HepG2 (cell line): ENCODE data around the gene CCDC38. TPM values are rescaled to one million over a fixed set of nuclear protein-coding genes. Genes with fewer than 3 reads are reported as not detected.
A peak's percentile ranks its signal among the peaks of the same experiment; 100 is the strongest.

ENCODE experiments used
- ELF1 ChIP-seq: sonication (generic); formaldehyde crosslinking; IDR thresholded peaks from 2 replicates; pipeline ENCODE4 v1.4.0; 2020; ENCODE audit warnings: missing genetic modification reagents
- MIER3 ChIP-seq: IDR thresholded peaks from 2 replicates; pipeline ENCODE4 v1.6.1; 2016; ENCODE audit warnings: missing compliant biosample characterization, borderline replicate concordance
- NFE2 ChIP-seq: sonication (generic); formaldehyde crosslinking; IDR thresholded peaks from 2 replicates; pipeline ENCODE4 v1.4.0; 2020; ENCODE audit warnings: missing genetic modification reagents
- REL ChIP-seq: sonication (generic); formaldehyde crosslinking; conservative IDR thresholded peaks from 2 replicates; pipeline ENCODE4 v1.8.0; 2022; ENCODE audit warnings: mild to moderate bottlenecking, missing genetic modification reagents, moderate library complexity
- RXRB ChIP-seq: IDR thresholded peaks from 2 replicates; pipeline ENCODE4 v1.6.1; 2016; ENCODE audit warnings: borderline replicate concordance, missing genetic modification reagents, missing compliant biosample characterization
- TEAD3 ChIP-seq: optimal IDR thresholded peaks from 2 replicates; pipeline ENCODE3; 2016; ENCODE audit warnings: borderline replicate concordance
- U2AF1 ChIP-seq: fragments of 200-400 bp; formaldehyde crosslinking; optimal IDR thresholded peaks from 2 replicates; pipeline ENCODE3; 2017; ENCODE audit warnings: mild to moderate bottlenecking, low read depth, low read length
- ZNF160 ChIP-seq: sonication (generic); formaldehyde crosslinking; IDR thresholded peaks from 2 replicates; pipeline ENCODE4 v1.8.0; 2022; ENCODE audit warnings: mild to moderate bottlenecking, inconsistent platforms, missing genetic modification reagents
- ZNF207 ChIP-seq: fragments of 450-650 bp; IDR thresholded peaks from 2 replicates; pipeline ENCODE4 v1.6.1; 2016; ENCODE audit warnings: antibody characterized with exemption, borderline replicate concordance
- ZNF614 ChIP-seq: IDR thresholded peaks from 2 replicates; pipeline ENCODE4 v1.6.1; 2018; ENCODE audit warnings: missing biosample characterization, missing genetic modification reagents, inconsistent platforms, borderline replicate concordance
- ZNF839 ChIP-seq: sonication (generic); formaldehyde crosslinking; IDR thresholded peaks from 2 replicates; pipeline ENCODE4 v1.4.0; 2020; ENCODE audit warnings: missing genetic modification reagents, mild to moderate bottlenecking, borderline replicate concordance
- polyA plus RNA-seq, 8 experiments: library from polyadenylated mRNA; depleted of rRNA in 3 of 8; stranded (reverse) in 7 of 8; unstranded in 1 of 8; fragments of >200 nt; fragmentation: Illumina TruSeq in 4 of 8; extraction: Trizol in 4 of 8; gene quantifications; 2 replicates each; pipeline versions ENCODE4 v1.2.1 to v1.2.3, GENCODE V29; 2011 to 2016; ENCODE audit warnings: low read depth in 4 of 8, missing spikeins in 1 of 8, mixed read lengths in 1 of 8; ENCODE audit not compliant: insufficient read depth in 1 of 8
- total RNA-seq, 5 experiments: library from RNA; depleted of rRNA; stranded (reverse); fragments of >200 nt; fragmentation: Illumina TruSeq; extraction: Trizol; gene quantifications; 2 replicates each; pipeline ENCODE4 v1.2.3, GENCODE V29; 2016; ENCODE audit warnings: low read depth in 1 of 5
- TF ChIP-seq, protein P1 (sequence below): sonication (generic); formaldehyde crosslinking; IDR thresholded peaks from 2 replicates; pipeline ENCODE4 v1.4.0; 2020; ENCODE audit warnings: missing genetic modification reagents, mild to moderate bottlenecking, borderline replicate concordance
- TF ChIP-seq, protein P2 (sequence below): sonication (generic); formaldehyde crosslinking; IDR thresholded peaks from 2 replicates; pipeline ENCODE4 v1.8.1; 2023; ENCODE audit warnings: missing genetic modification reagents, inconsistent platforms, borderline replicate concordance
- TF ChIP-seq, protein P3 (sequence below): IDR thresholded peaks from 2 replicates; pipeline ENCODE4 v1.4.0; 2020; ENCODE audit warnings: mild to moderate bottlenecking, missing genetic modification reagents
- TF ChIP-seq, protein P4 (sequence below): sonication (generic); formaldehyde crosslinking; IDR thresholded peaks from 2 replicates; pipeline ENCODE4 v1.4.0; 2020; ENCODE audit warnings: mild to moderate bottlenecking, missing genetic modification reagents, borderline replicate concordance

CCDC38 gene
- total and polyA plus RNA-seq, 2 of the 13 experiments (the other 11 are each of a cell fraction or from before 2014, with no cell fraction given) = 0.24 to 0.32 TPM

DNA sequence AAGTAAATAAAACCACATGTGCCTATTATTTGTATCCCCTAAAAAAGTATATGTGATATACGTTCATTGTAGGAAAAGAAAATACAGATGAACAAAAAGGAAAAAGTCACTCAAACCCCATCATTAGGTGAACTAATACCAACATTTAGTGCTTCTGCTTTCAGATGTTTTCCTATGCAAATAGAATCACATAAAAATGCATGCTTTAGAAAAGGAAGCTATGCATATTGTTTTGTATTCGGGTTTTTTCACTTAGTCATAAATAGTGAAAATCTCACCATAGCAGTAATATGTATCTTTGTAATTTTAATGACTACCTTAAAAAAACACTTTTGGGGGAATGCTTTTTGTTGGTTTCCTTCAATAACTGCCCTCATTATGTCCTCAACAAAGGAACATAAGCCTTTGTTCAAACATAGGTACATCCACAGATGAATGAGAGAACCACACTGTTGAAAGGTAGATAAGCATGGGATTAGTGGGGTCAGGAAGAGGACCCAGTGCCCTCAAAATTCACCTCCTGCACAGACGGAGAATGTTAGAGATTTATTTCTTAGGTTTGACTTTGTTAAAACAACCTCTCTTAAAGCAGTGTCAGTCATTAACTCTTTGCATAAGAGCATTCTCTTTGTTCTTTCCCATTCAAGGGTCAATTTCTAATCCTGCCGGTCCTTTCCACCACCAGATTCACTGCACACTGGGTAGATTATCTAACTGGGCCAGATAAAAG lies 7.2 kb upstream of the CCDC38 start (continued):
- TF ChIP-seq, protein P1, sequence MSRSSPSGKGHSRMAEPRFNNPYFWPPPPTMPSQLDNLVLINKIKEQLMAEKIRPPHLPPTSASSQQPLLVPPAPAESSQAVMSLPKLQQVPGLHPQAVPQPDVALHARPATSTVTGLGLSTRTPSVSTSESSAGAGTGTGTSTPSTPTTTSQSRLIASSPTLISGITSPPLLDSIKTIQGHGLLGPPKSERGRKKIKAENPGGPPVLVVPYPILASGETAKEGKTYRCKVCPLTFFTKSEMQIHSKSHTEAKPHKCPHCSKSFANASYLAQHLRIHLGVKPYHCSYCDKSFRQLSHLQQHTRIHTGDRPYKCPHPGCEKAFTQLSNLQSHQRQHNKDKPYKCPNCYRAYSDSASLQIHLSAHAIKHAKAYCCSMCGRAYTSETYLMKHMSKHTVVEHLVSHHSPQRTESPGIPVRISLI (CRISPR knock-in tag) = peak; percentile 74; the same call in 1 of the 2 replicates
- TF ChIP-seq TEAD3 (CRISPR knock-in tag) (peak; percentile 79), ZNF207 (no peak), MIER3 (CRISPR knock-in tag) (0 out of 2 replicates have a peak, but pooled peaks have one; percentile 20), ZNF839 (CRISPR knock-in tag) (no peak), U2AF1 (no peak), ZNF614 (no peak), REL (no peak), RXRB (CRISPR knock-in tag) (peak; percentile 93), NFE2 (CRISPR knock-in tag) (no peak), ZNF160 (no peak), ELF1 (peak; percentile 30; the same call in 1 of the 2 replicates)
- TF ChIP-seq, protein P2, sequence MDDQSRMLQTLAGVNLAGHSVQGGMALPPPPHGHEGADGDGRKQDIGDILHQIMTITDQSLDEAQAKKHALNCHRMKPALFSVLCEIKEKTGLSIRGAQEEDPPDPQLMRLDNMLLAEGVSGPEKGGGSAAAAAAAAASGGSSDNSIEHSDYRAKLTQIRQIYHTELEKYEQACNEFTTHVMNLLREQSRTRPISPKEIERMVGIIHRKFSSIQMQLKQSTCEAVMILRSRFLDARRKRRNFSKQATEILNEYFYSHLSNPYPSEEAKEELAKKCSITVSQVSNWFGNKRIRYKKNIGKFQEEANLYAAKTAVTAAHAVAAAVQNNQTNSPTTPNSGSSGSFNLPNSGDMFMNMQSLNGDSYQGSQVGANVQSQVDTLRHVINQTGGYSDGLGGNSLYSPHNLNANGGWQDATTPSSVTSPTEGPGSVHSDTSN = no peak
- TF ChIP-seq, protein P3, sequence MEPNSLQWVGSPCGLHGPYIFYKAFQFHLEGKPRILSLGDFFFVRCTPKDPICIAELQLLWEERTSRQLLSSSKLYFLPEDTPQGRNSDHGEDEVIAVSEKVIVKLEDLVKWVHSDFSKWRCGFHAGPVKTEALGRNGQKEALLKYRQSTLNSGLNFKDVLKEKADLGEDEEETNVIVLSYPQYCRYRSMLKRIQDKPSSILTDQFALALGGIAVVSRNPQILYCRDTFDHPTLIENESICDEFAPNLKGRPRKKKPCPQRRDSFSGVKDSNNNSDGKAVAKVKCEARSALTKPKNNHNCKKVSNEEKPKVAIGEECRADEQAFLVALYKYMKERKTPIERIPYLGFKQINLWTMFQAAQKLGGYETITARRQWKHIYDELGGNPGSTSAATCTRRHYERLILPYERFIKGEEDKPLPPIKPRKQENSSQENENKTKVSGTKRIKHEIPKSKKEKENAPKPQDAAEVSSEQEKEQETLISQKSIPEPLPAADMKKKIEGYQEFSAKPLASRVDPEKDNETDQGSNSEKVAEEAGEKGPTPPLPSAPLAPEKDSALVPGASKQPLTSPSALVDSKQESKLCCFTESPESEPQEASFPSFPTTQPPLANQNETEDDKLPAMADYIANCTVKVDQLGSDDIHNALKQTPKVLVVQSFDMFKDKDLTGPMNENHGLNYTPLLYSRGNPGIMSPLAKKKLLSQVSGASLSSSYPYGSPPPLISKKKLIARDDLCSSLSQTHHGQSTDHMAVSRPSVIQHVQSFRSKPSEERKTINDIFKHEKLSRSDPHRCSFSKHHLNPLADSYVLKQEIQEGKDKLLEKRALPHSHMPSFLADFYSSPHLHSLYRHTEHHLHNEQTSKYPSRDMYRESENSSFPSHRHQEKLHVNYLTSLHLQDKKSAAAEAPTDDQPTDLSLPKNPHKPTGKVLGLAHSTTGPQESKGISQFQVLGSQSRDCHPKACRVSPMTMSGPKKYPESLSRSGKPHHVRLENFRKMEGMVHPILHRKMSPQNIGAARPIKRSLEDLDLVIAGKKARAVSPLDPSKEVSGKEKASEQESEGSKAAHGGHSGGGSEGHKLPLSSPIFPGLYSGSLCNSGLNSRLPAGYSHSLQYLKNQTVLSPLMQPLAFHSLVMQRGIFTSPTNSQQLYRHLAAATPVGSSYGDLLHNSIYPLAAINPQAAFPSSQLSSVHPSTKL = peak; percentile 97
- TF ChIP-seq, protein P4, sequence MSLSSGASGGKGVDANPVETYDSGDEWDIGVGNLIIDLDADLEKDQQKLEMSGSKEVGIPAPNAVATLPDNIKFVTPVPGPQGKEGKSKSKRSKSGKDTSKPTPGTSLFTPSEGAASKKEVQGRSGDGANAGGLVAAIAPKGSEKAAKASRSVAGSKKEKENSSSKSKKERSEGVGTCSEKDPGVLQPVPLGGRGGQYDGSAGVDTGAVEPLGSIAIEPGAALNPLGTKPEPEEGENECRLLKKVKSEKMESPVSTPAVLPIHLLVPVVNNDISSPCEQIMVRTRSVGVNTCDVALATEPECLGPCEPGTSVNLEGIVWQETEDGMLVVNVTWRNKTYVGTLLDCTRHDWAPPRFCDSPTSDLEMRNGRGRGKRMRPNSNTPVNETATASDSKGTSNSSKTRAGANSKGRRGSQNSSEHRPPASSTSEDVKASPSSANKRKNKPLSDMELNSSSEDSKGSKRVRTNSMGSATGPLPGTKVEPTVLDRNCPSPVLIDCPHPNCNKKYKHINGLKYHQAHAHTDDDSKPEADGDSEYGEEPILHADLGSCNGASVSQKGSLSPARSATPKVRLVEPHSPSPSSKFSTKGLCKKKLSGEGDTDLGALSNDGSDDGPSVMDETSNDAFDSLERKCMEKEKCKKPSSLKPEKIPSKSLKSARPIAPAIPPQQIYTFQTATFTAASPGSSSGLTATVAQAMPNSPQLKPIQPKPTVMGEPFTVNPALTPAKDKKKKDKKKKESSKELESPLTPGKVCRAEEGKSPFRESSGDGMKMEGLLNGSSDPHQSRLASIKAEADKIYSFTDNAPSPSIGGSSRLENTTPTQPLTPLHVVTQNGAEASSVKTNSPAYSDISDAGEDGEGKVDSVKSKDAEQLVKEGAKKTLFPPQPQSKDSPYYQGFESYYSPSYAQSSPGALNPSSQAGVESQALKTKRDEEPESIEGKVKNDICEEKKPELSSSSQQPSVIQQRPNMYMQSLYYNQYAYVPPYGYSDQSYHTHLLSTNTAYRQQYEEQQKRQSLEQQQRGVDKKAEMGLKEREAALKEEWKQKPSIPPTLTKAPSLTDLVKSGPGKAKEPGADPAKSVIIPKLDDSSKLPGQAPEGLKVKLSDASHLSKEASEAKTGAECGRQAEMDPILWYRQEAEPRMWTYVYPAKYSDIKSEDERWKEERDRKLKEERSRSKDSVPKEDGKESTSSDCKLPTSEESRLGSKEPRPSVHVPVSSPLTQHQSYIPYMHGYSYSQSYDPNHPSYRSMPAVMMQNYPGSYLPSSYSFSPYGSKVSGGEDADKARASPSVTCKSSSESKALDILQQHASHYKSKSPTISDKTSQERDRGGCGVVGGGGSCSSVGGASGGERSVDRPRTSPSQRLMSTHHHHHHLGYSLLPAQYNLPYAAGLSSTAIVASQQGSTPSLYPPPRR = peak; percentile 97
